HG03196 (cell line): Measurements from ENCODE around the gene LEMD1.
"Not testable (repeated sequence)": the region's sequence is repeated elsewhere in the genome, so short reads cannot be mapped to it uniquely, and the experiment has no call there.

Source experiments
- ATAC-seq: cut with Tn5 transposase; IDR thresholded peaks from one replicate; pipeline ENCODE4 v1.9.1; 2021; ENCODE audit not compliant: unreplicated experiment

LEMD1 gene

DNA sequence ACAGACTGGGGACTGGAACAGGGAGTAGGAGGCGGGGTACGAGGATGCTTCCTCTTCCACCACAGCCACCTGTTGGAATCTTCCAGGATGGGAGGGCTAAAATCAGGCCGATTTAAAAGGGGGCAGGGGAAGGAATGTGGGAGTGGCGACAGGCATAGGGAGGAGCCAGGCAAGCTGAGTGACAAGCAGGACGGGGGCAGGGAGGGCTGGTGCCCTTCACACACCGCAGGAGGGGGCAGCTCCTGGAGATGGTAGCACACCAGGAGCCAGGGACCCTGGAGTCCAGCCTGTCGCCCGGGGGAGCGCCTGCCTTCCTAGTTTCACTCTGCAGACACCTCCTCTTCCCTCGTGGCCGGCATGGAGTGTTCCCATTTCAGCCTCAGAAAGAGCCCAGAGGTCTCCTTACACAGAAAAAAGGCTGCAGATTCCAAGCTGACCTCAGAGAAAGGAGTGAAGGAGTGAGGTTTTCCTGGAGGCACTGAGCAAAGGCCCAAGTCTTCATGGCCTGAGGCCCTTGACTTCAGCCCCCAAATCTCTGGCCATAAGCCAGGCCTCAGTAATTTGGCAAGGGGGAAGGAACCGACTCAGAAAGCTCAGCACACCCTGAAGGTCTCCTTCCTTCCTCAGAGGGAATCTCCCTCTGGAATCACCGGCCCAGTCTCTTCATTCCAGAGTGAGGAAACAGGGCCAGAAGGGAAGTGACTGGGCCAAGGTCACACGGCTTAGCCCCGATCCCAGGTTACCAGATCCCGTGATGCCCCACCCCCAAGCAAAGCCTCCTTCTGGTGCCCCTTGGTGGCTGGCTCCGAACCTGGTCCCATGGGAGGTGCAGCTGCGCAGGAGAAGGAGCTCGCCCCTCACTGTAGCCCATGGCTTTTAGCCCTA, 25.8 kb upstream of the LEMD1 start:
- ATAC-seq: no peak

DNA sequence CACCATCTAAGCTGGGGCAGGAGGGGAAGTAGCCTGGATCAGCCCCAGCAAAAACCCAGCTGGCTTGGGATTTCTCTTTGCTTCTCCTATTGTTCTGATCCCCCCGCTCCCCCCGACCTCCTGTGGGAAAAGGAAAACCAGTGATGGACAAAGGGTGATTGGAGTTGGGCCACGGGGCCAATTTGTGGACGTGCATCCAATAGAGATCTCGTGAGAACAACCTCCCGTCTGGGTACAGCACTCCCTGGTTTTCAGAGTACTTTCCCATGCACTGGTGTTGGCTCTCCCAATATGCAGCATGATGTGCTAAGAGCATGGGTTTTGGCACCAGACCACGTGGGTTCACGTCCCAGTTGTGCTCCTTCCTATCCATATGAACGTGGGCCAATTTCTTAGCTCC, 25.0 kb upstream of the LEMD1 start:
- no peak for ATAC-seq

DNA sequence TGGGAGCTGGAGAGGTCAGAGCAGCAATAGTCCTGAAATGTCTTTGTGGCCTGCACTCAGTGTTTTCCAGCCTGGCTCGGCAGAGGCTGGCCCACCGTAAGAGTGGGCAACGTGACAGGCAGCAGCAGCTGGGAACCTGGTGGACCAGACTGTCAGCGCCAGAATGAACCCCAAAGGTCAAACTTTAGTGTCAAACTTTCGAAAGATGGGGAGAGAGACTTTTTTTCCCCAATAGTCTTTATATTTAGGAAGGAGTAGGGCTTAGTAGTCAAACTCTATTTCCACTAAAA, 23.7 kb upstream of the LEMD1 start:
- ATAC-seq: no peak

DNA sequence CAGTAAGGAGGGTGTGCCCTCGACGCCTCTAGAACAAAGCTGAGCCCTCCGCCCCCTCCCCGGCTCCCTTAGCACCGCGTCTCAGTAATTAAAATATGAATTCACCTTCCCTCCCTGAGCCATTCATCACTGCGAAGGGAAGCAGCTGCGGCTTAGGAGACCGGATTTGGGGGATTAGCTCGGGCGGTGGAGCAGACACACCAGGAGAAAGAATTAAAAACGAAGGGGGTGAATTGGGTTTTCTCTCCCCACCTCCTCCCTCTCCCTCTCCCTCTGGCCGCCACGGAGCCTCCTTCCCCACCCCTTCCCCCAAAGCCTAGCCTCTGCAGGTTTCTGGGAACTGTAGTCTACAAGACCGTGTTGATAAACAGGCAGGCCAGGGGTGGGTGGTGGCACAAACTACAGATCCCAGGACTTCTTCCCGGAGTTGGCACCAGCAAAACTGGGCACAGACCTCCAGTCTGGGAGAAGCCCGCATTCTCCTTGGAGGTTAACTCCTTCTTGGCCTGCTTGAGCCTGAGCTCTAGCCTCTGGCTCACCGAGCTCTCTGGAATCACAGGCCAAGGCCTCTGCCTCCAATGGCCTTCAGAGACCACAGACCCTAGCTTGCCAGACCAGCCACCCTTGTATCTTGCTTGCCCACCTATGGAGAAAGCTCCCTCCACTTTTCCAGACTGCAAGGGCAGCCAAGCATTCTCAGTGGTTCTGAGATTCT, 23.2 kb upstream of the LEMD1 start:
- no peak for ATAC-seq

DNA sequence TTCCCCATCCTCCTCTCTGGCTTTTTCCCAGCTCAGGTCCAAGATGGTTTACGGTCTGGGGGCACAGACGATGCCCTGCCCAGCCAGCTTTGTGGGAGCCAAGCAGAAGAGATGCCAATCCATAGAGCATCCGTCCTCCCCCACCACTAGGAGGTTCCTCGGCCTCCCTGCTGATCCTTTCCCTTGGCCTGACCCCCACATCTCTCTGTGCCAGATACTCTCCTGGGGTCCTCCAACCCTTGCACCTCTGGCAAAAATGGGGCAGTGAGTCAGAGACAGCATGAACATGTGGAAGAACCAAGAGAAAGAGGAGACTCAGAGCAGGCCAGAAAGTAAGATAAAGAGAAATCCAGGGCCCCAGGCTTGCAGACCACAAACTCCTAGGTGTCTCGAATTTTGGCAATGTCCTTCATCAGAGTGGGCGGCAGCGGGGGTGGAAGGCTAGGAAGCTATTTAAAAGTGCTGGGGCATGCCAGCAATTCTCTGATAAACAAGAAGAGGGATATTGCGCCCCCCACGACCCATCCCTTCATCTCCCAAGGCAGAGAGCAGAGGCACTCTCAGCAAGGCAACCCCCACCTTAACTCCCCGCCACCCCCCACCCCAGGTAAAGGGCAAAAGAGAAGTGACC, 22.6 kb upstream of the LEMD1 start:
- ATAC-seq: no peak

DNA sequence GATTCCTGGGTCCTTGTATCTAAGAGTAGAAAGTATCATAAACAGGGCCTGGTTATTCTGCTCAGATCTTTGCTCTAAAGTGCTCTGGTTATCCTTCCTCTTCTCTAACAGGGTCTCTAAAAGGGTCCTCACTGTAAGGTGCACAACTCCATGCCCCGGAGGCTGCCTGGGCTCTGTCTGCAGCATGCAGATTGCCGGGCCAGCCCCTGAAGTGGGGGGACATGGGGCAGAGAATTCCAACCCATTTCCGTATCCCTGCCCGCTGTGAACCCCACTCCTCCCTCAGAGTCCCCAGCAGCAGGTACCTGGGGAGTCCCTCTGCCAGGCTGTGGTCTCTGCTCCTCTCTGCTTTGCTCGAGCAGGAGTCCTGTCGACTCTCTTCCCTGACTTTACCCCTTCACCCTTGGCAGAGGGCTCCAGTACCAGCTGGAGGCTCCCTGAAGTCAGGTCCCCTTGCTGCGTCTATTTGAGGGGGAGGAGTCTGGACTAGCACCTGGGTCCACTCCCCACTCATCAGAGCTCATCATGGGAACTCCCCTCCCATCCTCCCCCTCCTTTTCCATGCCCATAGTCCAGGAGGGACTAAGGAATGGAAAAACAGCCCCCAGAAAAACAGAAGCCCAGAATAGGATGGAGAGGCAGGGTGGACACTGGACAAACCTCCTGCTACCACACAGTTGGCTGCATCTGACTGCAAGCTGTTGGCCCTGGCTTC, 21.9 kb upstream of the LEMD1 start:
- no peak for ATAC-seq

DNA sequence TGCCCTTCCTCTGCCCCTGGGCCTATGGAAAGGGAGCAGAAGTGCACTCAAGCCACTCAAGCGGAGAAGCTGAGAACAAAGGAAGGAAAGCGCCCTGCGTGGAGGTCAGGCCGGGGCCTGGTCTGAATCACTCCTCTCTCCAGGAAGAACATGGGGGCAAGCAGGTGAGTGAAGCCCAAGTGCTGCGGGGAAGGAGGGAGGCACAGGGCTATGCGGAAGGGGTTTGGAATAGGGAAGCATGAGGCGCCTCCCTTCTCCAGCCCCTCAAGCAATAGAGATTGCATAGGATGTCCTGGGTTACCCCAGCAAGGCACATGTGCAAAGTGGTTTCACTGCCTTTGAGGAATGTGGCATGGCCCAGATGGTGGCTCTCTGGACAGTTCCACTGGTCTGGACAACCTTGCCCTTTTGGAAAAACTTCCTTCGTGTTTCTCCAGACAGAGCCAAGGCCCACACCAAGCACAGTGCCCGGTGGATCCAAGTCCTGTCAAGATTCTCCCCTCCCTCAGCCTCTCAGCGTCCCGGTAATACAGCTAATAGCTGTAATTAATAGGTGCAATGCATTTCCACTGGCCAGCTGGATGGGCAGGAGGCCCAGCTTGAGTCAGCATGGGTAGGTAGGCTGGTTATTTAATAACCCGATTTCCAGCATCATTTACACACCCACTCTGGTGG, 20.3 kb upstream of the LEMD1 start:
- ATAC-seq: no peak

DNA sequence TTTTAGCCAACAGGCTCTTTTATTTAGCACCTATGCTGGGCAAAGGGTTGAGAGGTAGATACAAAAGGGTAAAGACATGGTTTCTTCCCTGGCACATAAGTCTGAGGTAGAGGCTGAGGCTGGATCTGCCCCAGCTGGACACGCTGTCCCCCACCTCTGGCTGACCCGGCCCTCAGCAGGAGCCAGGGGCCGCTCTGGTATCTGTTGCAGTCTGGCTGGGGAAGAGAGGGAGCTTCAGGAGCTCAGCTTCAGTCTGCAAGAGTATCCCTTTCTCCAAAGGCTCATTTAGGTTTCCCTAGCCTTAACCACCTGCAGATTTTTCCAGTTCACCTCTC, 19.8 kb upstream of the LEMD1 start:
- no peak for ATAC-seq

DNA sequence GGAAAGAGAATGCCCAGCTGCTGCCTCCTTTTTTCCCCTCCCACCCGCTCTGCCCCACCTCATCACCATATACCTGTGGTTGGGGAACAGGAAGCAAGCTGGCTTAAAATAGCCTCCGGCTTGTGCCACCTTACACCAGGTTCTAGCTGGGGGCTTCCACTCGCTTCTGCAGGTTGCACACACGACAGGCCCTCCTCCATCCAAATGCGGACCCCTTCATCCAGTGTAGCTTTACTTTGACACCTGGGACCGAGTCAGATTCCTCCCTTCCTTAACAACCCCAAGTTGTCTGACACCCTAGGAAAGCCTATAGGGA, 19.4 kb upstream of the LEMD1 start:
- ATAC-seq: no peak

DNA sequence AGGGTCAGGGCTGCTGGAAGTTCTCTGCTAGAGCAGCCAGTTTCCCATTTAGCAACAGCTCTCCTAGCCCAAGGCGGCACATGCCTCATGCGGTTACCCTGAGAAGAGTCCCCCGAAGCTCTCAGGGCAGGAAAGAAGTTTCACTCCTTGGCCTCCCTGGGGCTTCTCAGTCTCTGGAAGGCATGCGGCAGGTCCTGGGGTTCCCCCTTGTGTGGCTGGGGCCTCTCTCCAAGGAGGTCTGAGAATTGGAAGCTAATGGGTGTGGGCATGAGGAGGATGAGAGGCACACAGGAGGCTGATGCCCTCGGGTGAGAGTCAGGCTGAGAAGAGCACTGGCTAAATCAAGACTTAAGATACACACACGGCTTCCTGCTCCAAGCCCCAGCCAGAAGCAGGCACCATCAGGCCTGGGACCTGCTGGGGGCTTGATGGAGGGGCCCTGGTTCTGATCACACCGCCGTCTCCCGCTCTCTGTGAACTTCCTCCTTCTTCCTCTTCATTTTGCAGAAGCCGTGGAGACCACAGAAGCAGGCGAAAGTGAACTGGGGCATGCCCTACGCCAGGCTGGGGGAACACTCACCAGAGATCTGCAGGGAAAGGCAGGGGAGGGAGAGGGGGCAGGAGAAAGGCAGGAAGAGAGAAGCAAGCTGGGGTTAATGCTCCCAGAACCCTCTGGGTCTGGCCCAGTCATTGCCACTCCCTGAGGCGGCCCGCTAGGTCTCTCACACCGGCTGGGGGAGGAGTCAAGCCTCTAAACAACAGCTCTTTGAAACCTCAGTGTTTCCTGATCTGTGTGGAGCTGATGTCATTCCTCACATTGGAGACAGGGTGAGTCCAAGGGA, 18.8 kb upstream of the LEMD1 start:
- no peak for ATAC-seq

DNA sequence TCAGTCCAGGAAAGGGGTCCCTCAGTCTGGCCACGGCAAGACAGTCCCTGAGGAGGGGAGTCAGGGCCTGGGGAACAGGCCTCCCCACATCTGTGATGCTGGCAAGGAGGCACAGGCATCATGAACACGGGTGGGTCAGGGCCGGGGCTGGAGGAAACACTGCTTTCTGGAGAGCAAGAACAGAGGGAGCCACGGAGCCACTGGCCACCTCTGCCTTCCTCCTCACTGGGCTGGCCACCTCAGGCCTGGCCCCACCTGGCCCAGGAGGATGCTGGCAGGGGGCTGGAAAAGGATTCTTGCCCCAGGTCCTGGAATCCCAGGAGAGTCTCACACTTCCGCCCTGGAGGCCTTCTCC, 18.2 kb upstream of the LEMD1 start:
- ATAC-seq: no peak

DNA sequence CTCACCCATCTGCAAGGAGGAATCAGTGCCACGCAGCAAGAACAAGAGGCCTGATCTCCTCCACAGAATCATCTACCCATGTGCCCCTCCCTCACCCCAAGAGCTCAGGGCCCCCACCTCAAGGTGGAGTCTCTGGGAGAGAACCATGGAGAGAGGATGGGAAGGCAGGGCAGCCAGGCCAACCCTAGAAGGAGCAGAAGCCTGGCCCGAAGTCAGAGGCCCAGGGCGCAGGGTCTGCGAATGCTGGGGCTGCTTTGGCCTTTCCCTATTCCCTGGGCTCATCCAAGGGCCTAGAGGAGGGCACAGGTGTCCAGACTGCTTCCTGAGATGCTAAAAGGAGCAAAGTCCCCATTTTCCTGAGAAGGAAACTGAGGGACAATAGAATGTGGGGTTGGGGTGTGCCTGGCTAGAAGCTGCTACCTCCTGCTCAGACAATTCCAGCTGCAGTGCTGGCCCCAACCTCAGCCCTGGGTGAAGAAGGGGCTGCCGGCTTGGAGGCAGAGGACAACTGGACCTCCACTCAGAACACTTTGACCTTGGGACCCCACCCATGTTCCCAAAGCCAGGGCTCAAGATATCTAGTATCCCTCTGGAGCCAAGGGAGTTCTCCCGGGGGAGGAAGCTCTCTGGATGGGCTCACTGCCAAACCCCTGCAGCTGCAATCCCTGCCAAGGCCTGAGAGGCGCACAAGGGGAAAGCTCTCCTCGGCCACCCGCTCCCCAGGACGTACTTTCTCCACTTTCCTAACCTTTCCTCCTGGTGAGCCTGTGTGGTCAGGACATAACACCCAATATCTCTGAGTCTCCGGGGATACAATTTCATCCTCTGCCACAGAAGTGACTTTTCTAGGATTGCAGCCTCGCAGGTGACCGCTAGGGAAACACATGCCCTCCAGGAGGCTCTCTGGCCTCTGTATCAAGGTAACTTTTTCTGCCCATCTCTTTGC, 16.6 kb upstream of the LEMD1 start:
- no peak for ATAC-seq

DNA sequence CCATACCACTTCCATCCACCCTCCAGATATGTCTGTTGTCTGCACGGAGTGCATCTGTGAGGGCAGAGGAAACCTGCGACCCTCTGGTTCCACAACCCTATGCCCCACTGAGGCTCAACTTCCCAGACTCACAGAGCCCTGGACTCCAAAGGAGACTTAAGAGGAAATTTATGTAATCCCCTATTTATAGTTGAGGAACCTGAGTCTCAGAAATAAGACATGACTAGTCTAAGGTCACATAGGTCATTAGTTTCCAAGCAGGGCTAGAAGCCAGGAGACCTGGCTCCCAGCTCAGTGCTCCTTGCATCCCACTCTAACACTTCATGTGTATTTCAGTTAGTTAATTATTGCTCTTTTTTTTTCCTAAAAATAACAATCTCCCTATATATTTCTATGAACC, 15.7 kb upstream of the LEMD1 start:
- no peak for ATAC-seq

DNA sequence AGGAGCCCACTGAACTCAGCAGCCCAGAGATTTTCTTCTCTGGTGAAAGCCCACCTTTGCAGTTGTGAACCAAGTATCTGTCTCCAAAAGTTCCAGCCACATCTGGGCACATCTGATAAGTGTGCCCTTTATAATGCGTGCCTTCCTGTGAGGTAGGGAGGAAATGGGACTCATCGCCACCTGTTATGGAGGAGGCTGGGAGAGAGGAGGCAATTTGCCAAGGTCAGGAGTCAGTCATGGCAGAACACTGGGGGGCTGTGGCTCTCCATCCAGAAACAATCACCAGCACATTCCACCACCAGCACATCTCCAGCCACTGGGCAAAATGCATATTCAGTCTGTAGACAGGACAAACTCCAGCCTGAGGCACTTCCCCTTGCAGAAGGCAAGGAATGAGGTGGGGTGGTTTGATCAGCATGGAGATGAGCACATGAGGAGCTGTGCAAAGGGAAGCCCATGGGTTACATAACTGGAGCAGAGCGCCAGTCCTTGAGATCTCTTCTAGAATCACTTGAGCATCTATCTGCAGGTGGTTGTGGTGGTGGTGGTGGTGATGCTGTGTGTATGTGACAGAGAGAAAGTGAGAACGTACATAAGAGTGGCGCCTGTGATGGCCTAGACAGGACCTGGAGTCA, 15.0 kb upstream of the LEMD1 start:
- ATAC-seq: no peak

DNA sequence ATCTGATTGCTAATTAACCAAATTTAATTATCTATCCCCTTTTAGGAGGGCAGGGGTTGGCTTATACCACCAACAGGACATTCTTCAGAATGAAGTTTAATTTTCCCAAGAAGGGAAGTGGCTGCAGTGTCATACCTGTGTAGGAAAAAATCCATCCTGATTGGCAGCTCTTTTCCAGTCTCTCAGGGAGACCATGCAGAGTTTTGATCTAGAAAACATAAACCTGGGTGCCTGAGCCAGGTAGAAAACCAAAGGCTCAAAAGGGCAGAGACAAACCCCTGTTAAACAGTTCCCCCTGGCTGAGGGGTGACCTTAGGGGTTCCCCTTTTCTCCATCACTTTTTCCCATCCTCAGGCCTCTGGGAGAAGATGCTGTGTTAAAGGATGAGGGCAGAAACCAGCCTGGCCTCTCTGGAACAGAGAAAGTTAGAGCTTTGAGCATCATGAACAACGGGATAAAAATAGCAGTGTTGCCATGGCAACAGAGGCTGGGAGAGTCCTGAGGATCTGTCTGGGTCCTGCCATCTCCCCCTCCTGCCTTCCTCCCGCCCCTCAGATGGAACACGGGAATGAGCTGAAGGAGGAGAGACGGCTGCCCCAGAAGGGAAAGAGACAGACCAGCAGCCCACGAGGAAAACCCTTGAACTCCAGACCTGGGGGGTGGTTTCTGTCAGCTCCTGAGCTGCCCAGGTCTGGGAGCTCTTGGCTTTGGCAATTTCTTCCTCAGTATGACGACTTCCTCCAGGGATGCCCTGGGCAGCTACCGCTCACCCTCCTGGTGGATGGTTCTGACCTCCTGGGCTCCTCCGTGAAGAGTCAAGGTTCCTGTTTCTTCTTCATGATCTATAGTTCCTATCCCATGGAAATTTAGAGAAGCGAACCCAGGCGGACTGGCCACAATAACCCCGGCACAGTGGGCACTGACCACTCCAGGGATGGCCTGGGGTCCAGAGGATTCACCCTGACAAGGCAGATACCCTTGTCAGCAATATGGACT, 14.0 kb upstream of the LEMD1 start:
- no peak for ATAC-seq

DNA sequence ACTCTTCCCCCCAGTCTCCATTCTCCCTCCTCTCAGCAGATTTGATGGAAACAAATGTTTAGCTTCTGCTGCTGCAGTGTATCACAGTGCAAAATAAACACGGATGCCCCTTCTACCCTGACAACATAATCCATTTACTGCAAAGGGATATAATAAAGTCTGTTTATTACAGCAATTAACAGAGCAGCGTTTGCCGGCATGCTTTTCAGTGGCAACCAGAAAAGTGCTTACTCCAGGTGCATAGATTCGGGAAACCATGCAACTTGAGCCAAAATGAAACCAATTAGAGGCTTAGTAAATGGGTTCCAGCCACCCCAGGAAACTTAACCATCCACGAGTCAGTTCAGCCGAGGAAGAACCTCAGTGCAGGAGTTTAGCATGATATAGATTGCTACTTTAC, 12.9 kb upstream of the LEMD1 start:
- ATAC-seq: no peak

DNA sequence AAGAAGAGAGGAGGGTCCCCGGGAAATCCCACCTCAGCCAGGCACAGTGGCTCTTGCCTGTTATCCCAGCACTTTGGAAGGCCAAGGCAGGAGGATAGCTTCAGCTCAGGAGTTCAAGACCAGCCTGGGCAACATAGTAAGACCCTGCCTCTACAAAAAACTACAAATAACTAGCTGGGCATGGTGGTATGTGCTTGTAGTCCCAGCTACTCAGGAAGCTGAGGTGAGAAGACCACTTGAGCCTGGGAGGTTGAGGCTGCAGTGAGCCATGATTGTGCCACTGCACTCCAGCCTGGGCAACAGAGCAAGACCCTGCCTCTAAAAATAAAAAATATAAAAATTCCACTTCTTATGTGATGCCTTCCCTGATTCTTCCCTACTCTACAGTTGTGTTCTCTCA, 10.8 kb upstream of the LEMD1 start:
- ATAC-seq: not testable (repeated sequence)

DNA sequence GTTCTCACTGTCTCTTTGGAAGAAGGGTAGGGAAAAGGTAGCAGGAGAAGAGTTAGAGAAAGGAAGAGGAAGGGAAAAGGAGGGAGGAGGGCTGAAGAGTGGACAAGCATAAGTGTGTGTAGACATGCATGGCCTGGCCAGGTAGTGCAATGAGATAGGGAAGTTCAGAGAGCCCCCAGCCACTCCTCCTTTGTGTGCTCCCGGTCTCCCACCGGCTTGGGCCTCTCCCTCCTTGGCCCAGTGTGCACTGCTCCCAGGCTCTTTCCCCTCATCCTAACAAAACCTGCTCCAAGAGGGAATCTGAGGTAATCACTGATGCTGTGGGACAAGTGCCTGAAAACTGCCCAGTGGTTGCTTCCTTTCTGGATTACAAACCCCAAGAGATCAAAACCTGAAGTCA, 10.3 kb upstream of the LEMD1 start:
- ATAC-seq: no peak
